GM19467 (cell line): ENCODE measurements around the gene DPP4.

Source experiments
- ATAC-seq: cut with Tn5 transposase; IDR thresholded peaks from one replicate; pipeline ENCODE4 v1.9.1; 2021; ENCODE audit warnings: mild to moderate bottlenecking, moderate library complexity; ENCODE audit not compliant: unreplicated experiment

The DPP4 gene

GRCh38 chr2:162086904-162087303 lies 12.9 kb upstream of the DPP4 start:
- ATAC-seq, result no peak

GRCh38 chr2:162085090-162085891 lies 11.3 kb upstream of the DPP4 start:
- no peak for ATAC-seq

GRCh38 chr2:162084536-162084935 lies 10.5 kb upstream of the DPP4 start:
- ATAC-seq, result no peak

- ATAC-seq, result no peak
These were observed 8.7 kb upstream of the DPP4 start for GRCh38 chr2:162082681-162083080.

- no peak for ATAC-seq
These were observed 8.0 kb upstream of the DPP4 start for GRCh38 chr2:162082036-162082435.

GRCh38 chr2:162079514-162079913 lies 5.5 kb upstream of the DPP4 start:
- ATAC-seq, result no peak

GRCh38 chr2:162075689-162076132 lies 1.7 kb upstream of the DPP4 start:
- no peak for ATAC-seq

- no peak for ATAC-seq
These were observed 1.1 kb upstream of the DPP4 start for GRCh38 chr2:162074928-162075688.

- no peak for ATAC-seq
These were observed 549 bp upstream of the DPP4 start for GRCh38 chr2:162074632-162074895.

GRCh38 chr2:162072976-162073887 lies 783 bp downstream of the DPP4 start:
- ATAC-seq, result no peak

- peak; percentile 51 for ATAC-seq
These were observed 1.8 kb downstream of the DPP4 start for GRCh38 chr2:162072181-162072702.

GRCh38 chr2:162071001-162071400 lies 3.0 kb downstream of the DPP4 start:
- no peak for ATAC-seq

- no peak for ATAC-seq
These were observed 3.6 kb downstream of the DPP4 start for GRCh38 chr2:162070228-162070936.

GRCh38 chr2:162069267-162069903 lies 4.6 kb downstream of the DPP4 start:
- ATAC-seq, result no peak

GRCh38 chr2:162067596-162067995 lies 6.4 kb downstream of the DPP4 start:
- ATAC-seq, result no peak

- ATAC-seq, result no peak
These were observed 8.2 kb downstream of the DPP4 start for GRCh38 chr2:162065767-162066166.

GRCh38 chr2:162063899-162064298 lies 10.1 kb downstream of the DPP4 start:
- peak; percentile 40 for ATAC-seq

GRCh38 chr2:162063281-162063680 lies 10.7 kb downstream of the DPP4 start:
- peak; percentile 1 for ATAC-seq

GRCh38 chr2:162062559-162062958 lies 11.5 kb downstream of the DPP4 start:
- no peak for ATAC-seq

- ATAC-seq, result no peak
These were observed 13.0 kb downstream of the DPP4 start for GRCh38 chr2:162061021-162061420.
